ENCODE data around the gene RGS3.

GRCh38 chr9:113581865-113582697 is 118.6 kb downstream of the RGS3 start:
- TF ChIP-seq, protein P1, sequence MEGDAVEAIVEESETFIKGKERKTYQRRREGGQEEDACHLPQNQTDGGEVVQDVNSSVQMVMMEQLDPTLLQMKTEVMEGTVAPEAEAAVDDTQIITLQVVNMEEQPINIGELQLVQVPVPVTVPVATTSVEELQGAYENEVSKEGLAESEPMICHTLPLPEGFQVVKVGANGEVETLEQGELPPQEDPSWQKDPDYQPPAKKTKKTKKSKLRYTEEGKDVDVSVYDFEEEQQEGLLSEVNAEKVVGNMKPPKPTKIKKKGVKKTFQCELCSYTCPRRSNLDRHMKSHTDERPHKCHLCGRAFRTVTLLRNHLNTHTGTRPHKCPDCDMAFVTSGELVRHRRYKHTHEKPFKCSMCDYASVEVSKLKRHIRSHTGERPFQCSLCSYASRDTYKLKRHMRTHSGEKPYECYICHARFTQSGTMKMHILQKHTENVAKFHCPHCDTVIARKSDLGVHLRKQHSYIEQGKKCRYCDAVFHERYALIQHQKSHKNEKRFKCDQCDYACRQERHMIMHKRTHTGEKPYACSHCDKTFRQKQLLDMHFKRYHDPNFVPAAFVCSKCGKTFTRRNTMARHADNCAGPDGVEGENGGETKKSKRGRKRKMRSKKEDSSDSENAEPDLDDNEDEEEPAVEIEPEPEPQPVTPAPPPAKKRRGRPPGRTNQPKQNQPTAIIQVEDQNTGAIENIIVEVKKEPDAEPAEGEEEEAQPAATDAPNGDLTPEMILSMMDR (IDR thresholded peaks at IDR 0.05 in 4 of 5, conservative IDR thresholded peaks at IDR 0.05 in 1 of 5), result peak in 4 of 5 experiments; percentile 10 to 52 (median 41)
- TF ChIP-seq POLR2A (IDR thresholded peaks at IDR 0.05), result no peak

Data from gastrocnemius medialis (tissue), 4 donors.